SU-DHL-6 (cell line): ENCODE data around the gene EIF3M.

Experiments
- CTCF ChIP-seq: fragments of 200-600 bp; sonication (generic); IDR thresholded peaks from one replicate; pipeline ENCODE4 v1.5.1; 2017; ENCODE audit warnings: antibody characterized with exemption, mild to moderate bottlenecking, low read length, moderate library complexity; ENCODE audit not compliant: insufficient read depth, poor library complexity, severe bottlenecking
- EZH2phosphoT487 ChIP-seq: fragments of 200-600 bp; sonication (generic), shearing (Covaris generic); conservative IDR thresholded peaks from 2 replicates; pipeline ENCODE4 v1.6.1; 2018; ENCODE audit warnings: mild to moderate bottlenecking, antibody characterized with exemption, low read length, moderate library complexity, mixed read lengths

GRCh38 chr11:32538804-32539203 is 44.8 kb upstream of the EIF3M start:
- TF ChIP-seq CTCF: no peak
- TF ChIP-seq EZH2phosphoT487: no peak
